Stimulated activated CD4-positive, alpha-beta T cell treated with anti-CD3 and anti-CD28 coated beads, TNF-alpha, amount 100 ng/mL, for 1 hour (primary cell): ENCODE measurements around the gene CLEC11A.
"Not testable (repeated sequence)": the region's sequence is repeated elsewhere in the genome, so short reads cannot be mapped to it uniquely, and the experiment has no call there.

Experiments used
- DNase-seq, 3 donors: peaks; one replicate each; pipeline ENCODE4 v3.0.0-alpha.2; 2020; ENCODE audit warnings: low read depth in 3 of 3, low spot score in 1 of 3

The CLEC11A gene

GRCh38 chr19:50756244-50756643 lies 33.1 kb downstream of the CLEC11A start:
- DNase-seq: not testable (repeated sequence)

GRCh38 chr19:50757624-50758023 lies 34.5 kb downstream of the CLEC11A start:
- DNase-seq: not testable (repeated sequence)

- not testable (repeated sequence) for DNase-seq
Measured at GRCh38 chr19:50759076-50759475, 35.9 kb downstream of the CLEC11A start.

- DNase-seq: no peak
Measured at GRCh38 chr19:50759886-50760285, 36.7 kb downstream of the CLEC11A start.

- DNase-seq: not testable (repeated sequence)
Measured at GRCh38 chr19:50761501-50761900, 38.3 kb downstream of the CLEC11A start.

GRCh38 chr19:50763521-50763920 lies 40.4 kb downstream of the CLEC11A start:
- not testable (repeated sequence) for DNase-seq

GRCh38 chr19:50764409-50764808 lies 41.2 kb downstream of the CLEC11A start:
- DNase-seq: no peak

- not testable (repeated sequence) for DNase-seq
Measured at GRCh38 chr19:50766746-50767145, 43.6 kb downstream of the CLEC11A start.

- not testable (repeated sequence) for DNase-seq
Measured at GRCh38 chr19:50767263-50767662, 44.1 kb downstream of the CLEC11A start.

GRCh38 chr19:50768277-50768676 lies 45.1 kb downstream of the CLEC11A start:
- DNase-seq: no peak

GRCh38 chr19:50770164-50770563 lies 47.0 kb downstream of the CLEC11A start, which contains the start of gene GPR32:
Gene GPR32 (plus strand): TSS chr19:50770464. CDS start chr19:50770601, 137 bp downstream.
- not testable (repeated sequence) for DNase-seq

GRCh38 chr19:50770888-50771287 lies 47.7 kb downstream of the CLEC11A start:
- no peak for DNase-seq

GRCh38 chr19:50772476-50772875 lies 49.3 kb downstream of the CLEC11A start:
- DNase-seq: no peak

GRCh38 chr19:50772912-50773311 lies 49.7 kb downstream of the CLEC11A start:
- not testable (repeated sequence) for DNase-seq

- not testable (repeated sequence) for DNase-seq
Measured at GRCh38 chr19:50773454-50773853, 50.3 kb downstream of the CLEC11A start.
